Caco-2 (cell line): ENCODE data around the gene LRIG1. TPM values are rescaled to one million over a fixed set of nuclear protein-coding genes. Genes with fewer than 3 reads are reported as not detected.

ENCODE experiments used
- BruUV-seq: library from RNA; stranded (reverse); fragments of 400-500 nt; replicated peaks from 2 replicates; lab custom pipeline; 2021; lab: Mats Ljungman, UMichigan
- CTCF ChIA-PET: fragments of 300-600 bp; sonication (Branson Sonifier 250); formaldehyde crosslinking; loops from one replicate; lab custom pipeline; 2022; ENCODE audit warnings: antibody characterized with exemption; lab: Charles Lee
- POLR2A ChIA-PET: fragments of 300-600 bp; sonication (Branson Sonifier 250); formaldehyde crosslinking; loops from one replicate; lab custom pipeline; 2022; ENCODE audit warnings: antibody characterized with exemption; lab: Charles Lee
- DNase-seq, 2 experiments: peaks; one replicate each; pipeline versions ENCODE4 v3.0.0 to v3.0.0-alpha.2; 2020 to 2022
- H3K27me3 ChIP-seq: replicated peaks from 2 replicates; pipeline ENCODE4 v1.6.0; 2011; ENCODE audit warnings: low read length; ENCODE audit not compliant: control insufficient read depth, insufficient read depth
- H3K36me3 ChIP-seq: 2 replicates; pipeline ENCODE4 v1.5.1; 2011; ENCODE audit warnings: low read length; ENCODE audit not compliant: control insufficient read depth, insufficient read depth
- H3K4me1 ChIP-seq: fragments of 250-450 bp; sonication (Bioruptor Pico); 2 replicates; pipeline ENCODE4 v1.5.1; 2020; ENCODE audit warnings: mild to moderate bottlenecking
- H3K4me3 ChIP-seq: 2 replicates; pipeline ENCODE4 v1.5.1; 2011; ENCODE audit warnings: low read depth, mild to moderate bottlenecking, control low read depth, low read length
- H3K9me3 ChIP-seq: fragments of 250-450 bp; sonication (Bioruptor Pico); 2 replicates; pipeline ENCODE4 v1.5.1; 2020; ENCODE audit warnings: mild to moderate bottlenecking, moderate library complexity
- H3K27ac Mint-ChIP-seq: one replicate; pipeline ENCODE4 v1.8.0; 2022; ENCODE audit warnings: mixed read lengths; ENCODE audit not compliant: unreplicated experiment
- H3K27me3 Mint-ChIP-seq: one replicate; pipeline ENCODE4 v1.8.0; 2022; ENCODE audit warnings: mixed read lengths; ENCODE audit not compliant: insufficient read depth, unreplicated experiment
- H3K36me3 Mint-ChIP-seq: one replicate; pipeline ENCODE4 v1.8.0; 2022; ENCODE audit warnings: mild to moderate bottlenecking, mixed read lengths; ENCODE audit not compliant: insufficient read depth, unreplicated experiment
- H3K4me1 Mint-ChIP-seq: one replicate; pipeline ENCODE4 v1.8.0; 2022; ENCODE audit warnings: low read depth, mixed read lengths; ENCODE audit not compliant: unreplicated experiment
- H3K4me3 Mint-ChIP-seq: one replicate; pipeline ENCODE4 v1.8.0; 2022; ENCODE audit warnings: mild to moderate bottlenecking, moderate library complexity, mixed read lengths; ENCODE audit not compliant: unreplicated experiment
- H3K9me3 Mint-ChIP-seq: one replicate; pipeline ENCODE4 v1.8.0; 2022; ENCODE audit warnings: mixed read lengths; ENCODE audit not compliant: unreplicated experiment
- intact Hi-C: fragments of 100-400 bp; cut with micrococcal nuclease; formaldehyde crosslinking; loops from one replicate; pipeline ENCODE4 v1.10.0; 2022; ENCODE audit not compliant: unreplicated experiment
- total RNA-seq: library from RNA; stranded (reverse); gene quantifications from 2 replicates; pipeline ENCODE4 v1.2.3, GENCODE V29; 2022
- TF ChIP-seq, protein P1 (sequence below), 2 experiments: fragments of 200-600 bp in 1 of 2; IDR thresholded peaks; 1 replicate in 1 of 2; 2 replicates in 1 of 2; pipeline versions ENCODE4 v1.5.1 to v1.8.0; 2011 to 2022; ENCODE audit warnings: antibody characterized with exemption in 1 of 2, control low read depth in 1 of 2, inconsistent platforms in 1 of 2, low read depth in 1 of 2, low read length in 1 of 2, mild to moderate bottlenecking in 1 of 2, moderate library complexity in 1 of 2; ENCODE audit not compliant: insufficient read depth in 1 of 2, severe bottlenecking in 1 of 2, unreplicated experiment in 1 of 2

The LRIG1 gene
- total RNA-seq, 1 experiment from 2014 or later = 43.4 TPM

DNA sequence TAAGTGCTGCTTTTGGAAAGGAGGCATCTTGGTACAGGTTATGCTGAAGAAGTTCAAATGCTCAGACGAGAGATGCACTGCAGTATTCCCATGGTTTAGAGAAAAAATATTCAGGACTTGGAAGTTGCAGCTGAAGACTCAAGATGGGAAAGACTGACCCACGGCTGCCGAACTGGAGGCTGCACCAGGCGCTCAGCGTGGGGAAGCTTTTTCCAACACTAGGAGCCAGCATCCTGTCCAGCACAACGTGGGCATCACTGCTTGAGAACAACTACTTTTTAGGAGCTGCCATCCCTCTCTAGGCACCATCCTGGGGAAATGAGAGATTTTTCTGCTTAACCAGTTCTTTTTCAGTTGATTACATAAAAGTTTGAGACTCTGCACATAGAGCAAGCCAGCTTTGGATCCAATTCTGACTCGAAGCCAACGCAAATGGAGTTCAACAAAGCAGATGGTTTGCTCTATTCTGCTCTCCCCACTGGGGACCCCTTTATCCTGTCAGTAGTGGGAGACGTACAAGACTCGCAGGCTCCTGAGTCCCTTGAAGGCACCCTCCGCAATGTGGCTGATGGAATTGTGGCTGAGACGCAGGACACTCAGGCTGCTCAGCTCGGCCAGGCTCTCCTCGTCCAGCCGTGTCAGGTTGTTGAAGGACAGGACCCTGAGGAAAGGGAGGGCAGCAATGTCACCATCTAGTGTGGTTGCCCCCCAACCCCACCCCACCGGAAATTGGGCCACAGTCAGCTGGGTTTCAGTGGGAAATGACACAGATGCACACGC, 93.8 kb downstream of the LRIG1 start:
- peaks cover 14% of the 10 kb centered on the region for H3K4me1 Mint-ChIP-seq
- CTCF ChIA-PET = interaction anchor here (1.7 kb wide), 1 partner anchor 122 kb away, joined by 3 read pairs; no protein-coding TSS in a partner anchor

DNA sequence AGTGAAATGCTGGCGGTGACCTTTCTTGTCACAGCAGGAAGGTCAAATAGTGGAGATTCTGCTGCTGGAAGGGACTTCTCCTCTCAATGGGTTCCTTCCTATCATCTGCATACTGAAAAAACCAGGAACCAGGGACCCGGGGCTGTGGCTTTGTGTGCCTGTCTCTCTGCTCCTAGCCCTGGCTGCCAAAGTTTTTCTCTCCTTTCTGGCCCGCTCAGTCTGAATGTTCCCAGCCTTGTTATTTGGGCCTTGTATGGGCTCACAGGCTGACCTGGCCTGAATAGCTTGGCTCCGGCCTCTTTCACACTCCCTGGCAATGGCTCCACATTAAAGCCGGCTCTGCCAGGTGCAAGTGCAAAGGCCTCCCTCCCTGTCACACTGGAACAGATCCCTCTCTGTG, 94.7 kb downstream of the LRIG1 start:
- DNase-seq = no peak
- peaks cover 35% of the 10 kb centered on the region for H3K36me3 Mint-ChIP-seq
- Histone ChIP-seq H3K4me3 (no peak overlapping the region), H3K36me3 (peaks cover 5% of the 10 kb centered on the region; the same call in 1 of the 2 replicates), H3K27me3 (no peaks in the 10 kb centered on the region), H3K9me3 (no peaks in the 10 kb centered on the region), H3K4me1 (peaks cover 4% of the 10 kb centered on the region; the same call in 1 of the 2 replicates)
- H3K9me3 Mint-ChIP-seq = no peaks in the 10 kb centered on the region
- intact Hi-C loops = no loop called here
- ChIA-PET POLR2A (no interaction called here), CTCF (no interaction called here)
- H3K4me1 Mint-ChIP-seq = peaks cover 14% of the 10 kb centered on the region
- TF ChIP-seq, protein P1, sequence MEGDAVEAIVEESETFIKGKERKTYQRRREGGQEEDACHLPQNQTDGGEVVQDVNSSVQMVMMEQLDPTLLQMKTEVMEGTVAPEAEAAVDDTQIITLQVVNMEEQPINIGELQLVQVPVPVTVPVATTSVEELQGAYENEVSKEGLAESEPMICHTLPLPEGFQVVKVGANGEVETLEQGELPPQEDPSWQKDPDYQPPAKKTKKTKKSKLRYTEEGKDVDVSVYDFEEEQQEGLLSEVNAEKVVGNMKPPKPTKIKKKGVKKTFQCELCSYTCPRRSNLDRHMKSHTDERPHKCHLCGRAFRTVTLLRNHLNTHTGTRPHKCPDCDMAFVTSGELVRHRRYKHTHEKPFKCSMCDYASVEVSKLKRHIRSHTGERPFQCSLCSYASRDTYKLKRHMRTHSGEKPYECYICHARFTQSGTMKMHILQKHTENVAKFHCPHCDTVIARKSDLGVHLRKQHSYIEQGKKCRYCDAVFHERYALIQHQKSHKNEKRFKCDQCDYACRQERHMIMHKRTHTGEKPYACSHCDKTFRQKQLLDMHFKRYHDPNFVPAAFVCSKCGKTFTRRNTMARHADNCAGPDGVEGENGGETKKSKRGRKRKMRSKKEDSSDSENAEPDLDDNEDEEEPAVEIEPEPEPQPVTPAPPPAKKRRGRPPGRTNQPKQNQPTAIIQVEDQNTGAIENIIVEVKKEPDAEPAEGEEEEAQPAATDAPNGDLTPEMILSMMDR (IDR thresholded peaks at IDR 0.05; ENCODE audit: insufficient read depth in 1 of 2, low read depth in 1 of 2, low read length in 1 of 2, severe bottlenecking in 1 of 2, unreplicated experiment in 1 of 2) = no peak
- no peak overlapping the region for H3K4me3 Mint-ChIP-seq
- no TSS peak for BruUV-seq
- no peak overlapping the region for H3K27ac Mint-ChIP-seq
- no peaks in the 10 kb centered on the region for H3K27me3 Mint-ChIP-seq

More for the DNA sequence above, 93.8 kb downstream of the LRIG1 start:
- H3K27me3 Mint-ChIP-seq = no peaks in the 10 kb centered on the region
- Histone ChIP-seq H3K4me3 (no peak overlapping the region), H3K36me3 (peaks cover 5% of the 10 kb centered on the region; the same call in 1 of the 2 replicates), H3K27me3 (no peaks in the 10 kb centered on the region), H3K4me1 (peaks cover 4% of the 10 kb centered on the region; the same call in 1 of the 2 replicates), H3K9me3 (no peaks in the 10 kb centered on the region)
- intact Hi-C loops = loop anchor here (1.0 kb wide), 1 partner anchor 409 kb away; no protein-coding TSS in a partner anchor
- POLR2A ChIA-PET = no interaction called here
- no peak overlapping the region for H3K4me3 Mint-ChIP-seq
- BruUV-seq = no TSS peak
- TF ChIP-seq, protein P1 (IDR thresholded peaks at IDR 0.05; ENCODE audit: insufficient read depth in 1 of 2, low read depth in 1 of 2, low read length in 1 of 2, severe bottlenecking in 1 of 2, unreplicated experiment in 1 of 2) = no peak
- H3K9me3 Mint-ChIP-seq = no peaks in the 10 kb centered on the region
- peaks cover 38% of the 10 kb centered on the region for H3K36me3 Mint-ChIP-seq
- DNase-seq = no peak
- H3K27ac Mint-ChIP-seq = no peak overlapping the region

DNA sequence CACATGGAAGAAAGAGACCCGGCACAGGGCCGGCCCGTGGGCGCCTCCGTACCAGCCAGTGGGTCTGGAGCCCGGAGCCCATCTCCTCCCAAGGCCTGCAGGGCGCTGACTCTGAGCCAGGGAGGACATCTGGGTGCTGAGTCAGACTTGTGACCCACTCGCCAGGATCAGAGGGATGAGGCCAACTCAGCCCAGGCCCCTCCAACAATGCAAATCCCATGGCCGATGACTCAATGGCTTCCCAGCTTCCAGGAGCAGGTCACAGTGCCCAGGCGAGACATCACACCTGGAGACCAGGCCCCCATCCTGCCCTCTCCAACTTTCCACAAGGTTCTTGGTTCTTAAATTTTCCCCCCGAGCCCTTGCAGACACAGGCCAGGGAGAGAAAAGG, 95.1 kb downstream of the LRIG1 start:
- no peaks in the 10 kb centered on the region for H3K9me3 Mint-ChIP-seq
- CTCF ChIA-PET = no interaction called here

More for the DNA sequence above, 95.1 kb downstream of the LRIG1 start:
- Mint-ChIP-seq H3K4me3 (no peak overlapping the region), H3K36me3 (peaks cover 30% of the 10 kb centered on the region), H3K4me1 (peaks cover 14% of the 10 kb centered on the region), H3K27ac (no peak overlapping the region), H3K27me3 (no peaks in the 10 kb centered on the region)
- H3K4me3 ChIP-seq = no peak overlapping the region
- H3K9me3 ChIP-seq = no peaks in the 10 kb centered on the region
- no TSS peak for BruUV-seq
- H3K4me1 ChIP-seq = peaks cover 4% of the 10 kb centered on the region; the same call in 1 of the 2 replicates
- TF ChIP-seq, protein P1 (IDR thresholded peaks at IDR 0.05; ENCODE audit: insufficient read depth in 1 of 2, low read depth in 1 of 2, low read length in 1 of 2, severe bottlenecking in 1 of 2, unreplicated experiment in 1 of 2) = no peak
- DNase-seq = no peak
- peaks cover 5% of the 10 kb centered on the region; the same call in 1 of the 2 replicates for H3K36me3 ChIP-seq
- intact Hi-C loops = no loop called here
- POLR2A ChIA-PET = no interaction called here
- H3K27me3 ChIP-seq = no peaks in the 10 kb centered on the region
